HG02642 (cell line): ENCODE data around the gene KRTAP5-4.
"Not testable (repeated sequence)": the region's sequence is repeated elsewhere in the genome, so short reads cannot be mapped to it uniquely, and the experiment has no call there.

Source experiments
- ATAC-seq: cut with Tn5 transposase; IDR thresholded peaks from one replicate; pipeline ENCODE4 v1.9.1; 2021; ENCODE audit warnings: mild to moderate bottlenecking; ENCODE audit not compliant: unreplicated experiment, poor library complexity

The KRTAP5-4 gene

GRCh38 chr11:1622086-1622485 lies at the start of gene KRTAP5-4:
Gene KRTAP5-4 (minus strand): TSS chr11:1622138. CDS start chr11:1622093, 45 bp downstream.
- ATAC-seq = no peak

GRCh38 chr11:1671658-1672057 lies 49.7 kb upstream of the KRTAP5-4 start:
- no peak for ATAC-seq

DNA sequence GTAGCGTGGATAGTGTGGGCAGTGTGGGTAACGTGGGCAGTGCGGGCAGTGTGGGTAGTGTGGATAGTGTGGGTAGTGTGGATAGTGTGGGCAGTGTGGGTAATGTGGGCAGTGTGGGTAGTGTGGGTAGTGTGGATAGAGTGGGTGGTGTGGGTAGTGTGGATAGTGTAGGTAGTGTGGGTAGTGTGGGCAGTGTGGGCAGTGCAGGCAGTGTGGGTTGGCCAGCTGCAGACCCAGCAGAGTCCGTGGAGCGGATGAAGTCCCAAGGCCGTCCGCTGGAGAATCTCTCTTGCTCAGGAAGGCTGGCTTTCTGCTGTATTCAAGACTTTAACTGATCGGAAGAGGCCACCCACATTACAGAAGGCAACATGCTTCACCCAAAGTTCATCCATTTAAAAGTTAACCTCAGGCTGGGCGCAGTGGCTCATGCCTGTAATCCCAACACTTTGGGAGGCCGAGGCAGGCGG lies 49.0 kb upstream of the KRTAP5-4 start:
- no peak for ATAC-seq

DNA sequence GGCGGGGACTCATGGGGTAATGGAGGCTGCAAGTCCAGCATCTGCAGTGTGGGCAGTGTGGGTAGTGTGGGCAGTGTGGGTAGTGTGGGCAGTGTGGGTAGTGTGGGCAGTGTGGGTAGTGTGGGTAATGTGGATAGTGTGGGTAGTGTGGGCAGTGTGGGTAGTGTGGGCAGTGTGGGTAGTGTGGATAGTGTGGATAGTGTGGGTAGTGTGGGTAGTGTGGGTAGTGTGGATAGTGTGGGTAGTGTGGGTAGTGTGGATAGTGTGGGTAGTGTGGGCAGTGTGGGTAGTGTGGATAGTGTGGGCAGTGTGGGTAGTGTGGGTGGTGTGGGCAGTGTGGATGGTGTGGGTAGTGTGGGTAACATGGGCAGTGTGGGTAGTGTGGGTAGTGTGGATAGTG lies 48.5 kb upstream of the KRTAP5-4 start:
- ATAC-seq = not testable (repeated sequence)

- no peak for ATAC-seq
Measured at GRCh38 chr11:1669546-1670218, 47.7 kb upstream of the KRTAP5-4 start.

- no peak for ATAC-seq
Measured at GRCh38 chr11:1668911-1669473, 47.1 kb upstream of the KRTAP5-4 start.

- no peak for ATAC-seq
Measured at GRCh38 chr11:1667906-1668305, 46.0 kb upstream of the KRTAP5-4 start.

- ATAC-seq = no peak
Measured at GRCh38 chr11:1667121-1667850, 45.3 kb upstream of the KRTAP5-4 start.

- ATAC-seq = no peak
Measured at GRCh38 chr11:1665313-1665712, 43.4 kb upstream of the KRTAP5-4 start.

DNA sequence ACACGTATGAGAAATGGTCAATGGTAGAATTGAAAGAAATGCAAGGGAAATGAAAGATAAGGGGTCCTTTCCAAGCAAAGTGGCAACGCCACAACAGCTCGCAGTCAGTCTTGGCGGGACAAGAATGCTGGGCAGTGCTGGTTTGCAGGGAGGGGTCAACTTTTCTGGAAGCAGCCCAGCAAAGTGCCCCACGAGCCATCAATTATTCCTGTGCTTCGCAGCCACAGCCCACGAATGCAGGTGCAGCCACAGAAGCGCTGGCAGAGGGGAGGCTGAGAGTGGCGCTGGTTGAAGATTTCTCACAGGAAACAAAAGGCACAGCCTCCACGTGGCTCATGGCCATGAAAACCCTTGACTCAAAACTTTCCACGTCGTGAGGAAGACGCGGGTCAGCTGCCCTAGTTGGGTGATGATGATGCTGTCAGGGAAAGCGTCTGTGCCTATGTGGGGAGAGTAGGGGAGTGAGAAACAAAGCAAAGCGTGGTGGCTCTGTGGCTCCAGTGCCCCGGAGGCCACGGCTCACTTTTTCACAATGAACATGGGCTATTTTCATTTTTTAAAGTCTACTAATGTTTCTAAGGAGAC lies 40.9 kb upstream of the KRTAP5-4 start:
- ATAC-seq = not testable (repeated sequence)

GRCh38 chr11:1661454-1662269 lies 39.7 kb upstream of the KRTAP5-4 start:
- not testable (repeated sequence) for ATAC-seq

- ATAC-seq = no peak
Measured at GRCh38 chr11:1660111-1660867, 38.4 kb upstream of the KRTAP5-4 start.

GRCh38 chr11:1659506-1659905 lies 37.6 kb upstream of the KRTAP5-4 start:
- no peak for ATAC-seq

DNA sequence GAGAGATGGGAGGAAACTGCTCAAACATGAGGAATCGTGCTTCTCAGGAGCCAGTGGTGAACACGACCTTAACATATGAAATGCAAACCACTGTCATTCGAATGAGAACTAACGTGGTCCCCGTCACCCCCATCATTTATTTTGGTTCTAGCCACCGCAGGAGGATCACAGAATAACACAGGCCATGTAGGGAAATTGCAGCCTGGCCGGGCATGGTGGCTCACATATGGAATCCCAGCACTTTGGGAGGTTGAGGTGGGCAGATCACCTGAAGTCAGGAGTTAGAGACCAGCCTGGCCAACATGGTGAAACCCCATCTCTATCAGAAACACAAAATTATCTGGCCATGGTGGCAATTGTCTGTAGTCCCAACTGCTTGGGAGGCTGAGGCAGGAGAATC lies 34.7 kb upstream of the KRTAP5-4 start:
- no peak for ATAC-seq

DNA sequence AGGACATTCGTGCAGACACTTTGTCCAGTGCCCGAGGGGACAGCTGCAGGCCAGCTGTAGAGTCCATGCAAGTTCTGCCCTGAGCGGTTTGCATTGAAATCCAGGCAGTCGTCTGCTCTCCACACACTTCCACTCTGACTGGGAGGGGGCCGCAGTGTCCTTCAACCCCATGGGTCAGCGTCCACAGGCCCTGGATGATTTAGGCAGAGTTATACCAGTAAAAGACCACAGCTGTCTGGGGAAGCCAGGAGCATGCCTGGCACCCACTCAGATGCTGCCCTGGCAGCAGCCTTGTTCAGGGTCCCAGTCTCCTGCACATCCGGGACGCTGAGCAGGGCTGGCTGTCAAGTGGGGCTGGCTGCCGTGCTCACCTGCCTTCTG lies 34.1 kb upstream of the KRTAP5-4 start:
- no peak for ATAC-seq

- no peak for ATAC-seq
Measured at GRCh38 chr11:1655168-1656060, 33.5 kb upstream of the KRTAP5-4 start.

DNA sequence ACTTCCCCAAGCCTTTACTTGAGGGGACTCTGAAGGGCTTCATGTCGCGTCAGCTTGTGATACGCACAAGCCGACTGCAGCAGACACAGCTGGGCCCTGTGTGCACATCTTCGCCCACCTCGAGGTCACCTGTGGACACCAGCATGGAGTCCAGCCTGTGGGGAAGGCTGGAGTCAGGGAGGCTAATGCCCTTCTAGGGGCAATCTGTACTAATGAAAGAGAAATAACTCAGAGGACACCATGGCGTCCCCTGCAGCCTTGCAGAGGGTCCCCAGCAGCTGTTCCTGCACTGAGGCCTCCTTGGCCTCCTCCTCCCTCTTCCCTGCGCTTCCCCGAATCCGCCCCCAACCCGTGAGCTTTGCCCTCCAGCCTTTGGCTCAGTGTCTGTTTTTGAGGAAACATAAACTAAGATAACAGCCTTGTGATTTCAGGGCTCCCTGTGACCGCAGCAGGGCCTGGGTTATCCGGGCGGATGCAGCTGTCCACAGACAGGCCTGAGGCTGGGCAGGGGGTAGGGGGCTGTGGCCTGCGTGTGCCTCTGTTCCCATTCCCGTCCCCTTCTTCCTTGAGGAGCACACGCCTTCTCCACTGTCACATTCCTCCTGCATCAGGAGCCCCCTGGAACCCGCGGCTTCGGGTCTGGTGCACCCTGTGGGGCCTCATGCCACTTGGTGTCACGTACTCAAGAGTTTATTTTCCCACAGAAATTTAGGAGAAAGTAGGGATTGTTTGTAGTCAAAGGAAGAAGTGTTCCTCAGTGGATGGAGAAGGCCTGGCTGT lies 32.6 kb upstream of the KRTAP5-4 start:
- ATAC-seq = no peak
